Caco-2 (cell line): ENCODE results near the gene COL5A1. TPM values are rescaled to one million over a fixed set of nuclear protein-coding genes. Genes with fewer than 3 reads are reported as not detected.

Experiments
- BruUV-seq: library from RNA; stranded (reverse); fragments of 400-500 nt; replicated peaks from 2 replicates; lab custom pipeline; 2021; lab: Mats Ljungman, UMichigan
- CTCF ChIA-PET: fragments of 300-600 bp; sonication (Branson Sonifier 250); formaldehyde crosslinking; loops from one replicate; lab custom pipeline; 2022; ENCODE audit warnings: antibody characterized with exemption; lab: Charles Lee
- POLR2A ChIA-PET: fragments of 300-600 bp; sonication (Branson Sonifier 250); formaldehyde crosslinking; loops from one replicate; lab custom pipeline; 2022; ENCODE audit warnings: antibody characterized with exemption; lab: Charles Lee
- DNase-seq, 2 experiments: peaks; one replicate each; pipeline versions ENCODE4 v3.0.0 to v3.0.0-alpha.2; 2020 to 2022
- H3K27me3 ChIP-seq: replicated peaks from 2 replicates; pipeline ENCODE4 v1.6.0; 2011; ENCODE audit warnings: low read length; ENCODE audit not compliant: control insufficient read depth, insufficient read depth
- H3K36me3 ChIP-seq: 2 replicates; pipeline ENCODE4 v1.5.1; 2011; ENCODE audit warnings: low read length; ENCODE audit not compliant: control insufficient read depth, insufficient read depth
- H3K4me1 ChIP-seq: fragments of 250-450 bp; sonication (Bioruptor Pico); 2 replicates; pipeline ENCODE4 v1.5.1; 2020; ENCODE audit warnings: mild to moderate bottlenecking
- H3K4me3 ChIP-seq: 2 replicates; pipeline ENCODE4 v1.5.1; 2011; ENCODE audit warnings: low read depth, mild to moderate bottlenecking, control low read depth, low read length
- H3K9me3 ChIP-seq: fragments of 250-450 bp; sonication (Bioruptor Pico); 2 replicates; pipeline ENCODE4 v1.5.1; 2020; ENCODE audit warnings: mild to moderate bottlenecking, moderate library complexity
- H3K27ac Mint-ChIP-seq: one replicate; pipeline ENCODE4 v1.8.0; 2022; ENCODE audit warnings: mixed read lengths; ENCODE audit not compliant: unreplicated experiment
- H3K27me3 Mint-ChIP-seq: one replicate; pipeline ENCODE4 v1.8.0; 2022; ENCODE audit warnings: mixed read lengths; ENCODE audit not compliant: insufficient read depth, unreplicated experiment
- H3K36me3 Mint-ChIP-seq: one replicate; pipeline ENCODE4 v1.8.0; 2022; ENCODE audit warnings: mild to moderate bottlenecking, mixed read lengths; ENCODE audit not compliant: insufficient read depth, unreplicated experiment
- H3K4me1 Mint-ChIP-seq: one replicate; pipeline ENCODE4 v1.8.0; 2022; ENCODE audit warnings: low read depth, mixed read lengths; ENCODE audit not compliant: unreplicated experiment
- H3K4me3 Mint-ChIP-seq: one replicate; pipeline ENCODE4 v1.8.0; 2022; ENCODE audit warnings: mild to moderate bottlenecking, moderate library complexity, mixed read lengths; ENCODE audit not compliant: unreplicated experiment
- H3K9me3 Mint-ChIP-seq: one replicate; pipeline ENCODE4 v1.8.0; 2022; ENCODE audit warnings: mixed read lengths; ENCODE audit not compliant: unreplicated experiment
- intact Hi-C: fragments of 100-400 bp; cut with micrococcal nuclease; formaldehyde crosslinking; loops from one replicate; pipeline ENCODE4 v1.10.0; 2022; ENCODE audit not compliant: unreplicated experiment
- total RNA-seq: library from RNA; stranded (reverse); gene quantifications from 2 replicates; pipeline ENCODE4 v1.2.3, GENCODE V29; 2022
- TF ChIP-seq, protein P1 (sequence below), 2 experiments: fragments of 200-600 bp in 1 of 2; IDR thresholded peaks; 1 replicate in 1 of 2; 2 replicates in 1 of 2; pipeline versions ENCODE4 v1.5.1 to v1.8.0; 2011 to 2022; ENCODE audit warnings: antibody characterized with exemption in 1 of 2, control low read depth in 1 of 2, inconsistent platforms in 1 of 2, low read depth in 1 of 2, low read length in 1 of 2, mild to moderate bottlenecking in 1 of 2, moderate library complexity in 1 of 2; ENCODE audit not compliant: insufficient read depth in 1 of 2, severe bottlenecking in 1 of 2, unreplicated experiment in 1 of 2

Gene COL5A1
- total RNA-seq, 1 experiment from 2014 or later: 4.8 TPM

DNA sequence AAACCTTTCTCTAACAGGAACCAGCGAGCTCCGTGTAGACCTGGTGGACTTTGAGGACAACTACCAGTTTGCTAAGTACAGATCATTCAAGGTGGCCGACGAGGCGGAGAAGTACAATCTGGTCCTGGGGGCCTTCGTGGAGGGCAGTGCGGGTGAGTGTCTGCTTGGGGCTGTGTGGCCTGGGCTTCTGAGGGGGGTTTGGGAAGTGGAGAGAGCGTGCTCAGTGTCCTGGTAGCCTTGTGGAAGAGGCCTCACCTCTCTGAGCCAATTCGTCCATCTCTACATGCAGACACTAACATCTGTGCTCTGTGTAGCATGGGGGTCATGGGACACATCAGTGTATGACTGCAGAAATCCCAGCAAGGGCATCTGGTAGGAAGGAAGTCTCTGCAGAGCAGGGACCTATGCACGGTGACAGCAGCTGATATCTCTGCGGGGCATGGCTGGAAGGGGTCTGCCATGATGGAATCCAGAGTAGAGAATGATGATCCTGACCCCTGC is 244.9 kb downstream of the COL5A1 start:
- CTCF ChIA-PET: no interaction called here
- POLR2A ChIA-PET: no interaction called here
- Mint-ChIP-seq H3K9me3 (no peaks in the 10 kb centered on the region), H3K4me1 (no peaks in the 10 kb centered on the region), H3K27me3 (peaks cover 6% of the 10 kb centered on the region), H3K4me3 (no peak overlapping the region), H3K27ac (no peak overlapping the region), H3K36me3 (peaks cover 6% of the 10 kb centered on the region)
- no peaks in the 10 kb centered on the region for H3K4me1 ChIP-seq
- H3K9me3 ChIP-seq: no peaks in the 10 kb centered on the region; the same call in 1 of the 2 replicates
- H3K36me3 ChIP-seq: no peaks in the 10 kb centered on the region
- TF ChIP-seq, protein P1, sequence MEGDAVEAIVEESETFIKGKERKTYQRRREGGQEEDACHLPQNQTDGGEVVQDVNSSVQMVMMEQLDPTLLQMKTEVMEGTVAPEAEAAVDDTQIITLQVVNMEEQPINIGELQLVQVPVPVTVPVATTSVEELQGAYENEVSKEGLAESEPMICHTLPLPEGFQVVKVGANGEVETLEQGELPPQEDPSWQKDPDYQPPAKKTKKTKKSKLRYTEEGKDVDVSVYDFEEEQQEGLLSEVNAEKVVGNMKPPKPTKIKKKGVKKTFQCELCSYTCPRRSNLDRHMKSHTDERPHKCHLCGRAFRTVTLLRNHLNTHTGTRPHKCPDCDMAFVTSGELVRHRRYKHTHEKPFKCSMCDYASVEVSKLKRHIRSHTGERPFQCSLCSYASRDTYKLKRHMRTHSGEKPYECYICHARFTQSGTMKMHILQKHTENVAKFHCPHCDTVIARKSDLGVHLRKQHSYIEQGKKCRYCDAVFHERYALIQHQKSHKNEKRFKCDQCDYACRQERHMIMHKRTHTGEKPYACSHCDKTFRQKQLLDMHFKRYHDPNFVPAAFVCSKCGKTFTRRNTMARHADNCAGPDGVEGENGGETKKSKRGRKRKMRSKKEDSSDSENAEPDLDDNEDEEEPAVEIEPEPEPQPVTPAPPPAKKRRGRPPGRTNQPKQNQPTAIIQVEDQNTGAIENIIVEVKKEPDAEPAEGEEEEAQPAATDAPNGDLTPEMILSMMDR (IDR thresholded peaks at IDR 0.05; ENCODE audit: insufficient read depth in 1 of 2, low read depth in 1 of 2, low read length in 1 of 2, severe bottlenecking in 1 of 2, unreplicated experiment in 1 of 2): no peak
- BruUV-seq: no TSS peak
- H3K27me3 ChIP-seq: no peaks in the 10 kb centered on the region; the same call in 1 of the 2 replicates
- intact Hi-C loops: no loop called here
- DNase-seq: no peak
- no peak overlapping the region for H3K4me3 ChIP-seq

DNA sequence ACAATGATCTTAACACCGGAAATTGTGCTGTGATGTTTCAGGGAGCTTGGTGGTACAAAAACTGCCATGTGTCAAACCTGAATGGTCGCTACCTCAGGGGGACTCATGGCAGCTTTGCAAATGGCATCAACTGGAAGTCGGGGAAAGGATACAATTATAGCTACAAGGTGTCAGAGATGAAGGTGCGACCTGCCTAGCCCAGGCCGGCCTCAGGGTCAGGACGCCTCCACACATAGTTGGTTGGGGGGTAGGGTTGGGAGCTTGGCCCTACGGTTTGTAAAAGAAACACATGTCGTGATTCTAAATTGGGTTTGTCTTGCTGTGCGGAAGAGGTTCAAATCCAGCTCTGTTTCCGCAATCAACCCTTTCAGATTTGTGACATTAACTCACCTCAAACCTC is 245.6 kb downstream of the COL5A1 start:
- no peak for DNase-seq
- Histone ChIP-seq H3K4me1 (no peaks in the 10 kb centered on the region), H3K4me3 (no peak overlapping the region), H3K36me3 (no peaks in the 10 kb centered on the region), H3K9me3 (no peaks in the 10 kb centered on the region; the same call in 1 of the 2 replicates), H3K27me3 (no peaks in the 10 kb centered on the region; the same call in 1 of the 2 replicates)
- intact Hi-C loops: no loop called here
- no TSS peak for BruUV-seq
- ChIA-PET POLR2A (no interaction called here), CTCF (no interaction called here)
- no peak overlapping the region for H3K4me3 Mint-ChIP-seq
- H3K27ac Mint-ChIP-seq: no peak overlapping the region
- peaks cover 9% of the 10 kb centered on the region for H3K27me3 Mint-ChIP-seq
- peaks cover 6% of the 10 kb centered on the region for H3K36me3 Mint-ChIP-seq
- TF ChIP-seq, protein P1 (IDR thresholded peaks at IDR 0.05; ENCODE audit: insufficient read depth in 1 of 2, low read depth in 1 of 2, low read length in 1 of 2, severe bottlenecking in 1 of 2, unreplicated experiment in 1 of 2): no peak
- H3K4me1 Mint-ChIP-seq: no peaks in the 10 kb centered on the region
- H3K9me3 Mint-ChIP-seq: no peaks in the 10 kb centered on the region

DNA sequence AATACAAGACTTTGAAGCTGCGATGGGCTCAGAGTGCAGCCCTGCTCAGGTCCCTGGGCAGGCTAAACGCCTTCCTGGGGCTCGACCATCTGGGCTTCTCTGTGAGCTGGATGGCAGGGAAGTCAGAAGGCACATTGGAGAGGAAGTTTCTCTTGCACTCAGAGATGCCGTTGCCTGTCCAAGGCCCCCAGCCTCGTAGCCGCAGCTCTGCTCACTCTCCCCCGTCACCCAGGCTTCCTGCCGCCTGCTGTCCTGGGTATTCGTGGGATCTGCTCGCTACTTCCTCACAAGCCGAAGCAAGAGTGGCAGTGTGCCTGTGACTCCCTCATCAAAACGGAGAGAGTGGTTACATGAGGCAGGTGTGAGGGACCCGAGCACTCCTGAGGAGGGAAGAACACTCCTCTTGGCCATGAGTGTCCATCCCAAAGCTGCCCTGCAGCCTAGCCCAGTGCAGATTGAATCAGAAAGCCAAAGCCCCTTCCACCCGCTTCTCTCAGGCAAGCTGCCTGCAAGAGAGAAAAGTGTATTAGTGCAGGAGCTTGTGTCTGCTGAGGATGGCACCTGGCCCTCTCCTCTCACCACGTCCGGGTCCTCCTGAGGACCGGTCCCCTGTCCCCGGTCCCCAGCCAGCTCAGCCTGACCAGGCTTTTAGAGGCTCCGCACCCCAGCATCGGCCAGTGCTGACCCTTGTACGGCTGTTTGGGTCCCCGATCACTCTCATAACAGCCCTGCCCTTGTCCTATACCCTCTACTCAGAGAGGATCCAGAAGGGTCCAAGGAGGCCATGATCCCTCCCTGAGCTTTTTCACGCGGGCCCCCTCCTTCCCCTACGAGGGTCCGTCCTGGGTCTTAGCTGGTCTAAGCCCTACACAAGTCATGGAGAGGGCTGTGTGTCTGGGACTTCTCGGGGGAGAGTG is 246.3 kb downstream of the COL5A1 start:
- H3K27me3 Mint-ChIP-seq: peaks cover 9% of the 10 kb centered on the region
- H3K4me1 Mint-ChIP-seq: no peaks in the 10 kb centered on the region
- intact Hi-C loops: no loop called here
- no peaks in the 10 kb centered on the region for H3K36me3 ChIP-seq
- CTCF ChIA-PET: no interaction called here
- POLR2A ChIA-PET: no interaction called here
- DNase-seq: no peak
- BruUV-seq: no TSS peak
- no peaks in the 10 kb centered on the region; the same call in 1 of the 2 replicates for H3K9me3 ChIP-seq
- no peak overlapping the region for H3K4me3 Mint-ChIP-seq
- H3K27ac Mint-ChIP-seq: no peak overlapping the region
- no peak overlapping the region for H3K4me3 ChIP-seq
- no peaks in the 10 kb centered on the region; the same call in 1 of the 2 replicates for H3K27me3 ChIP-seq
- TF ChIP-seq, protein P1 (IDR thresholded peaks at IDR 0.05; ENCODE audit: insufficient read depth in 1 of 2, low read depth in 1 of 2, low read length in 1 of 2, severe bottlenecking in 1 of 2, unreplicated experiment in 1 of 2): no peak
- H3K9me3 Mint-ChIP-seq: no peaks in the 10 kb centered on the region
- H3K36me3 Mint-ChIP-seq: peaks cover 6% of the 10 kb centered on the region
- no peaks in the 10 kb centered on the region for H3K4me1 ChIP-seq
